NCI-H187 treated with DMSO at 0.1 percent for 48 hours (cell line): ENCODE results near the gene SLC24A5.

Source experiments
- DNase-seq: peaks from one replicate; lab custom pipeline; 2025; lab: John Stamatoyannopoulos, UW

Gene SLC24A5

GRCh38 chr15:48112242-48112641 lies 8.5 kb upstream of the SLC24A5 start:
- no peak for DNase-seq

DNA sequence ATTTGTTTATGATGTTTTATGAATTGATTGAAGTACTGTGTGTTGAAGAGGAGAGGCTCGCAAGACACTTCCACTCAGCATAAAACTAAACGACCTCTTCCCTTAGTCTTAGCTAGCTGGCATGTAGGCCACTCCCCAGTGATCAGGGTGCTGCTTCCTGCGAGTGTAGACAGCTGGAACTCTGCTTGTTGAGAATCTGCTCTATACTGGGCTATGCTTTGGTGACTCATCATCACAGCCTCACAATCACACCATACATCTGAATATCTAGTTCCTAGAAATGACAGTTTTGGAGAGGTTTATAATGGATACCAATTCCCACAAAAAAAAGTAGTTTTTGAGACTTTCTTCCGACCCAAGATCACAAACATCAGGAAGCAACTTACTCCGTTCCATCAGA lies 1.5 kb upstream of the SLC24A5 start:
- DNase-seq, result no peak

DNA sequence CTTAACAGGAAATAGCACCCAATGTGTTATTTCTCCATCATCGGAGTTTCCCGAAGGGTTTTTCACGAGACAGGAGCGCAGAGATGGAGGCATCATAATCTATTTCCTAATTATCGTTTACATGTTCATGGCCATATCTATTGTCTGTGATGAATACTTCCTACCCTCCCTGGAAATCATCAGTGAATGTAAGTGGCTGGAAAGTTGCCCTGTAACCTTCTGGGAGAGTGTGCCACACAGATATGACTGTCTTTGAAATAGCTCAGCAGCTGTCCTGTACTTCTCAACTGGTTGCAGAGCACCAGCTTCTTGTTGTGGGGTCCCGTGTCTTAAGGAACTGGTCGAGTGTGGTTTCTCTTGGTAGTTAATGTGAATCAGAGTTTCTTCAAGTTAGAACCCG lies 1.1 kb downstream of the SLC24A5 start:
- no peak for DNase-seq

DNA sequence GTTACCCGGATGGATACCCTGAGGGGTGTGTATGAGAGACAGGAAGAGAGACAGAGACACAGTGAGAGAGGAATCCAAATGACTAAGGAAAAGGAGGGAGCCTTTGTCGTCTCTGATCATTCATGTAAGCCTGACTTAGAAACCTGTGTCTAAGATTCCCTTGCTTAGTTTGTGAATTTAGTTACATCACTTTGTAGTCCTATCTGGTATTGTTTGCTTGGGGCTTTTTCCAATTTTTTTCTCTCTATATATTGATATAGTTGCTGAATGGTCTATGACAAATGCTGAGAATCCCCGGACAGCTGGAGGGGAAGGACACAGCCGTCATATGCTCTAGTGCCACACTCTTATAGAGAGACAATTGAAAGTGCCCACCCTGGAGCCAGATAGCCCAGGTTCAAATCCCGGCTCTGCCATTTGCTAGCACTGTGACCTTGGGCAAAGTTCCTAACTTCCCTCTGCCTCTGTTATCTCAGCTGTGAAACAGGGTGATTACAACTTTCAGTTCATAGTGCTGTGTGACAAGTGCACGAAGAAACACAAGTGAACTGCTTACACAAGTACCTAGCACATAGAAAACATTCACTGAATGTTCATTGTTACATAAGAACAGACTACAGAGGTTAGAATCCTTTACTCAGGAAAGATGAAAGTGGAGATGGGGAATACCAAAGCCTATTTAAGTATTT lies 6.0 kb downstream of the SLC24A5 start:
- no peak for DNase-seq

DNA sequence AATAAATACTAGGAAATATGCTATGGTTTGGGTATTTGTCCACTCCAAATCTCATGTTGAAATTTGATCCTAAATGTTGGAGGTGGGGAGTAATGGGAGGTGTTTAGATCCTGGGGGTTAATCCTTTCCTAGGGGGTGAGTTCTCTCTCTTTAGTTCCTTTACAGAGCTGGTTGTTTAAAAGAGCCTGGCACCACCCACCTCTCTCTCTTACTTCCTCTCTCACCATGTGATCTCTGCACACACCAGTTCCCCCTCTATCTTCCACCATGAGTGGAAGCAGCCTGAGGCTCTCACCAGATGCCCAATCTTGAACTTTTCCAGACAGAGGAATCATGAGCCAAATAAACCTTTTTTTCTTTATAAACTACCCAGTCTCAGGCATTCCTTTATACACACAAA lies 10.5 kb downstream of the SLC24A5 start:
- DNase-seq, result no peak

DNA sequence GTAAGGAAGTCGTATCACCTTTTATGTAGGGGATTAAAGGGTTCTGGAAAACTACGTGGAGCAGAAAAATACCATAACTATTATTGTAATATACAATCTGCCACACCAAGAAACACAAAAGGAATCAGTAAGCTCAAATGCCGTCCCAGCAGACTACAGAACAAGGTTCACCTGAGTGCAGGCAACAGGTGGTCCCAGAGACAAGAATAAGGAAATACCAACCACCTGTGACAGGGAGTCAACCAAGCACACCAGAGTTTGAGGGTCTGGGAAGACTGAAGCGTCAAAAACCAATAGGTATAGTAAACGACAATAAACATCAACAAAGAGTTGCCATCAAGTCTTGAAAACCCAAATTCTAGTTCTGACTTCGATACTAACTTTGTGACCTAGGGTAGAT lies 12.1 kb downstream of the SLC24A5 start:
- DNase-seq, result no peak

GRCh38 chr15:48143856-48144255 lies 23.1 kb downstream of the SLC24A5 start:
- no peak for DNase-seq

DNA sequence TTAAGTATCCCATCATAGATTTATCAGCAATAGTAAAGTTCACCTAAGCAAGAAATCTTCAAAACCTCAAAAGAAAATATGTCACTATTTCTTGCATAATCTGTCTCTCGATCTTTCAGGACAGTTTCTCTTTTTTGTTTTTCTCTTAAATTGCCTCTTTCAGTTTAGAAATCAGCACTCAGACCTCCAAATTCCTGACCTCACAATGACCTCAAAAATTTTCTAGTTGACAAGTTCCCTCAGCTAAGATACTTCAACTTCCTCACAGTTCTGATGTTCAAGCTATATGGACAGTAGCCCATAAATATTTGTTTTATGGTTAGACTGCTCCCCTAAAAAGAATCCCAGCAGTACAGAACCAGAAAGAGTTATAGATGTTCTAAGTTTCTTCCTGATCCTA lies 24.1 kb downstream of the SLC24A5 start:
- no peak for DNase-seq

DNA sequence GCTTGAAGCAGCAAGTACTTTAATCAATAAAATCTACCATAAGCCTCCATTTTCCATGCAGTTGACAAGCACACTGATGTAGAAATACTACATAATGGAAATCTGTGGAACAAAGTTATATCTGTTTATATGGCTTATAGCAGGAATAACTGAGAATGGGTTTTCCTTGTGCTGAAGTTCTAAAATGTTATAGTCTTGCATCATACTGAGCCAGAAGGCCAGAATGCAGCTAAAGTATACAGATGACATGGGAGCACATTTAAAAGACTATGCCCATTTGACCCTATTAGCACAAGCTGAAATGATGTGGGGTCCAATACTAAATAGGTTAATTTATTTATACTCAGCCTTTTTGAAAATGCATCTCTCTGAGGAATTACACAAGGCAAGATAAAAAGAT lies 25.1 kb downstream of the SLC24A5 start:
- DNase-seq, result no peak

DNA sequence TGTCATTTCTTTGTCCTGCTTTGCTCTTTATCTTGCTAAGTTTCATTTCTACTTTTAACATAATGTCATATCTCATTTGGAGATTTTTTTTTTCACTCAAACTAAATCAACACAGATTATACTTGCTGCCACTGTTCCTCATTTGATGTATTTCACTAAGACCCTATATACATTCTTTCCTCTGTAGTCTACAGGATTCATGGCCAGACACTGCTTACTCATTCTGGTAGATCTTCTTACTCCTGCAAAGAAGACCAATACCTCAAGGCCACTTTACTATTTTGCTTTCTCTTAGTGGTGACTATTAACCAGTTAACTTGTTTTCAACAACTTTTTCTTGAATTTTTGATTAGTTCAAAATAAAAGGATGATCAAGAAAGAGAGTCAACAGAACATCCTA lies 26.6 kb downstream of the SLC24A5 start:
- DNase-seq, result no peak

GRCh38 chr15:48149858-48150257 lies 29.1 kb downstream of the SLC24A5 start:
- DNase-seq, result no peak

DNA sequence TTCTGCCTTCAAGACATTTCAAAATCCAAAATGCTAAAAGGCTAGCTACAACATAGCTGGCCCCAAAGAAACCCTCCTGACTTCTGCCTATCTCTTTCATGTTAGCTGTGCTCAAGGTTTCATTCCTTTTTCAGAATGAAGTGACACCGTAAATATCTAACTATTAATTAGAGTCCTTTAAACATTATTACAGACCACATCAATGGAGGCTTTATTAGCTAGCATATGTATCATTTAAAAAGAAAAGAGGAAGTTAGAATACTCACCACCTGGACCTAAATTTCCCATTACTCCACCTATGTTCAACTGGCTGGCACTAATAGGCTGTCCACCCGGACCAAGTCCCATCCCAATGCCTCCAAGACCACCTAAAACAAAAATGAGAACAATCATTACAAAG lies 32.7 kb downstream of the SLC24A5 start:
- no peak for DNase-seq

DNA sequence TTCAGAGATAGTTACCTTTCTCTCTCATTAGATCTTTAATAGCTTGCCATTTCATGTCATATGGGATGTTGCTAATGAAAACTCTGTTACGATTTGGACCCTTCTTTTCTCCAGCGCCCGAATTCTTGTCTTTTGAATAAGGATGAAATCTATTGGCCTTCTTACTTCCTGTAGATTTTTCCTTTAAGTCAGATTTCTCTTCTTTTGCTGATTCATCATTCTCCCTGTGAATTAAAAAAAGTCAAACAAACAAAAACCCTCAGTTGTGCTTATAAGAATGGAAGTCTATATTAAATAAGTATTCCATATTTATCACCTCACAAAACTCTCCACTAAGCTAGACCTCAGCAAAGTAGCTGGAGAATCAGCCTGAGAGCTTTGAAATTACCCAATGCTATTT lies 47.8 kb downstream of the SLC24A5 start:
- DNase-seq, result no peak

GRCh38 chr15:48170981-48171380 lies 50.2 kb downstream of the SLC24A5 start:
- DNase-seq, result no peak

DNA sequence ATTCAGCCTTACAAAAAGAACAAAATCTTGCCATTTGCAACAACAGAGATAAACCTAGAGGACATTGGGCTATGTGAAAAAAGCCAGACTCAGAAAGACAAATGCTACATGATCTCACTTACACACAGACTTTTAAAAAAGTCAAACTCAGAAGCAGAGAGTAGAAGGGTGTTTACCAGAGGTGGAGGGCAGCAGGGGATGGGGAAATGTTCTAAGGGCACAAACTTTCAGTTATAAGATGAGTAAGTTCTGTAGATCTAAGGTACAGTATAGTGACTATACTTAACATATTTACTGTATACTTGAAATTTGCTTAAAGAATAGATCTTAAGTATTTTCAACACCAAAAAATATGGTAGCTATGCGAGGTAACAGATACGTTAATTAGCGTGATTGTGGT lies 54.3 kb downstream of the SLC24A5 start:
- no peak for DNase-seq

- no peak for DNase-seq
Measured at GRCh38 chr15:48176112-48176511, 55.3 kb downstream of the SLC24A5 start.

DNA sequence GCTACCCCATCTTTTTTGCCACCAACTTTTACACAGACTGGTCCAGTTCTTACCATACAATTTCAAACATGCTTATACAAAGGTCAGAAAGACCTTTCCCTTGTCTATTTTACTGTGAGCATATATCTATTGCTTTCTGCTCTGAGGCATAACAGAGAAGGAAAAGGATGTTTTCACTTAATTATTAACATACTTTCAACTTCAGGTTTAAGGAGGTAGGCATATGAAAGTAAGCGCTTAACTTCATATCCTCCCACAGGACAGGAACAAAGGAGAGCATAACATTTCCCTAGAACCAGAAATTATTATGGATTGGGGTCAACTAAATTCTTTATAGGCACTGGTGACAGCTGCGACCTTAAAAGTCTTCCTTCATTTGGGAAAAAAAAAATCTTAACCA lies 56.2 kb downstream of the SLC24A5 start:
- DNase-seq, result no peak

DNA sequence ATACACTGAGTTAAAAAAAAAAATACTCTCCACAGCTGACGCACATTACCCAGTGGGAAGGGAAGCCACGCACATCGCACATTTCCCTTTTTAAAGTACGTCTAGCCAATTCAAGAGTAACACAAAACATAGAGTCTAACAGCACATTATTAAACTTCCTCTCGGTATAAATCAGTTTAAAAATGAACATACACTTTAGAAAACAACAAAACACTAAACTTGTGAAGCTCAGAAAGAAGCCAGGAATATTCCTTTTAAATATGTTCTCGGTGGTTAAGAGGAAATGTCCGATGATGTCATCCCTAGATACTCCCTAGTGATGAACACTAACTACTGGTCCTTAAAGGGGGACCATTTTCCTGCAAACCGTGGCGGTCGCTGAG lies 56.6 kb downstream of the SLC24A5 start:
- DNase-seq, result no peak

DNA sequence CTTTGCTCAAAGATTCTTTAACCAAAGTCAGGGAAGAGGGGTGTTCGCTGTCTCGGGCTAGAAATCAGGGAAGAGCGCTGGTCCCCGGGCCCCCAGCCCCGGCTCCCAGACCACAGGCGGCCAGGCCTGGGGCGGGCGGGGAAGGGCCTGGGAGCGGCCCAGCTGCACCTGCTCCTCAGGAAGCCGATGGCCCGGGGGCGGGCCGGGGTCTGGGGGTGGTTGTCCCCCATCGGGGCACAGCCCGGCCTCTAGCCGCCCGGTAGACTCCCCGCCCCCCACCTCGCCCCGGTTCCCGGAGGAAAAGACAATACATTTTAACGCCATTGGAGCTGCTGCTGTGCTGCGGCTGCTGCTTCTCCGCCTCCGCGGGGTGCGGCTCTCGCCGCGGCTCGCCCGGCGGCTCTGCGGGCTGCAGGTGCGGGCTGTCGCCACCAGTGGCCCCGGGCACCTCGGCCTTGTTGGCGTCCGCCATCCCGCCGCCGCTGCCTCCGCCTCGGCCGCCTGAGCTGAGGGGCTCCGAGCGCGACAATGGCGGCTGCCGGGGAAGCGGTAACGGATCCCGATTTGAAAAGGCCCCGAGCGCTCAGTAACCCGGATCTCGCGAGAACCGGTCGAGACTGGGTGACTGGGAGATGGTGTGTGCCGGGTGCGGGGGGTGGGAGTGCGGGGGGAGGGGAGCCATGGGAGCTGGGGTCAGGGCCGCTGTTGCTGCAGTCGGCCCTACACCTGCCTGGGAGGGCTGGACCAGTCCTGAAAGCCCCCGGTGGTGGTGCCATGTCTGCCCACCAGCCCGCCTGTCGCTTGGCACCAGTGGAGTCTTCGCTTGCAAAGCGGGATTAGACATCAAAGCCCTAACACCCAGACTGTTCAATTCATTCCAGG lies 57.2 kb downstream of the SLC24A5 start, which contains the start of gene MYEF2:
Gene MYEF2, minus strand, starts transcription at position 530 of the 882 bp plus-strand sequence. Its CDS starts 58 bp downstream, at position 472.
- DNase-seq, result no peak

GRCh38 chr15:48178648-48178931 lies 57.8 kb downstream of the SLC24A5 start:
- no peak for DNase-seq

DNA sequence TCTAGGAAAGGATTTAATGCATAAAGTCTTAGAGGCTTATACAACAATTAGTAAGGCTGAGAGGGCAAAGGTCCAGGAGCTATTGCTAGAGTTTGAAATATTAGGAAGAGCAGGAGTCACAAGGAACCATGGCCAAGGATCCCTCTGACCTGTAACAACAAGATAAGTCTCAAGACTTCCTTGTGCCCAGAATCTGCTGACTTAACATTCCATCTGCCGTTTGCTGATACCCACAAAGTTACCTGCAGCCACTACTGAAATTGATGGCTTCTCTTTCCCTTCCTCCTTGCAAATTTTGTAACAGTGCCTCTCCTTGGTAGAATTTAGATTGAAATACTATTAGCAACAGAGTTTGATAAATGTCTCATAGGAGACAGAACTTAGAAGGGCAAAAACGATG lies 62.0 kb downstream of the SLC24A5 start:
- no peak for DNase-seq

GRCh38 chr15:48185529-48185928 lies 64.7 kb downstream of the SLC24A5 start:
- no peak for DNase-seq

DNA sequence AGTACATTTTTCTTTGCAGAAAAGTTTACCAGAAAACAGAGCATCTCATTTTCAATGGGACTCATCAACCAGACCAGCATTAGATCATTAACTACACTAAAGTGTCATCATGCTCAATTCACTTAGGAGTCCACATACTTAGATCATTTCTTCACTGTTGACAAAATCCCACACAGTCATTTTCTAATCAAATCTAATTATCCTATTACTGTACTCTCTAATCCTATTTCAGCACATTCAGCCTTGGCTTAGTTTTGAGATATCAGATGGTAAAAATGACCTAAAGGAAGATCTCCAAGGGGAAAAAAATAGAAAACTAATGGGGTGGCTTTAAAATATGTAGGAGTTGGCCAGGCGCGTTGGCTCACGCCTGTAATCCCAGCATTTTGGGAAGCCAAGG lies 65.5 kb downstream of the SLC24A5 start:
- DNase-seq, result no peak
